HuH-7.5 (cell line): ENCODE results near the gene DLX5.

Experiments used
- DNase-seq: peaks from one replicate; pipeline ENCODE4 v3.0.0; 2011; ENCODE audit warnings: low spot score

DLX5 gene

GRCh38 chr7:96991546-96992191 lies 33.0 kb downstream of the DLX5 start:
- DNase-seq: no peak

- DNase-seq: no peak
Measured at GRCh38 chr7:96989859-96990317, 34.7 kb downstream of the DLX5 start.

- DNase-seq: no peak
Measured at GRCh38 chr7:96989241-96989858, 35.3 kb downstream of the DLX5 start.

- no peak for DNase-seq
Measured at GRCh38 chr7:96987719-96988118, 36.9 kb downstream of the DLX5 start.

- DNase-seq: no peak
Measured at GRCh38 chr7:96986901-96987300, 37.7 kb downstream of the DLX5 start.

GRCh38 chr7:96985992-96986391 lies 38.6 kb downstream of the DLX5 start:
- DNase-seq: no peak

- DNase-seq: no peak
Measured at GRCh38 chr7:96982586-96982985, 42.0 kb downstream of the DLX5 start.

- no peak for DNase-seq
Measured at GRCh38 chr7:96979551-96980276, 44.9 kb downstream of the DLX5 start.

GRCh38 chr7:96977445-96977844 lies 47.2 kb downstream of the DLX5 start:
- DNase-seq: no peak

GRCh38 chr7:96976106-96976505 lies 48.5 kb downstream of the DLX5 start:
- DNase-seq: no peak

- no peak for DNase-seq
Measured at GRCh38 chr7:96973986-96974385, 50.6 kb downstream of the DLX5 start.

- no peak for DNase-seq
Measured at GRCh38 chr7:96970739-96971138, 53.9 kb downstream of the DLX5 start.
